Stimulated activated CD4-positive, alpha-beta T cell treated with anti-CD3 and anti-CD28 coated beads, Interleukin-15, amount 100 ng/mL, for 48 hours (primary cell): ENCODE data around the gene IGF2BP2.

ENCODE experiments used
- DNase-seq, 2 donors: peaks; one replicate each; pipeline ENCODE4 v3.0.0-alpha.2; 2020; ENCODE audit warnings: low read depth in 2 of 2

Gene IGF2BP2

DNA sequence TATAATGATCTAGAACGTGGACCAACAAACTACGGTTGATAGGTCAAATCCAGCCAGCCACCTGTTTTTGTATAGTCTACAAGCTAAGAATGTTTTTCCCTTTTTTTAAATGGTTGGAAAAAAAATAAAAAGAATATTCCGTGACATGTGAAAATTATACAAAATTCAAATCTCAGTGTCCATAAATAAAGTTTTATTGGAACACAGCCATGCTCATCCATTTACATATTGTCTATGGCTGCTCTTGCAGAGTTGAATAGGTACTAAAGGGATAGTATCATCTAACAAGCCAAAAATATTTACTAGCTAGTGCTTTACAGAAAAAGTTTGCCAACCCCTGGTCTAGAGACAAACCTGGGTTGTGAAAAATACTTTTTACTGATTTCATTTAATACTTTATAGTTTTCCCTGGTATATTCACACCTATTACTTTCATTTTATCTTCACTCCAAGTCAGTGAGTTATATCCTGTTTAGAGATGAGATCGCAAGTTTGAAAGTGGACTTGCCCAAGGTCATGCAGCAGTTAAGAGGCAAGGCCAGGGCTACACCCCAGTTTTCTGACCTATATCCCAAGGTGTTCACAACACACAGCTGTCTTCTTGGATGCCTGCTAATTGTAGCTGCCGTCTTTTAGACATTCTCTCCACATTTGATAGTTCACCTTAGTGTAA lies 58.4 kb downstream of the IGF2BP2 start:
- no peak for DNase-seq

DNA sequence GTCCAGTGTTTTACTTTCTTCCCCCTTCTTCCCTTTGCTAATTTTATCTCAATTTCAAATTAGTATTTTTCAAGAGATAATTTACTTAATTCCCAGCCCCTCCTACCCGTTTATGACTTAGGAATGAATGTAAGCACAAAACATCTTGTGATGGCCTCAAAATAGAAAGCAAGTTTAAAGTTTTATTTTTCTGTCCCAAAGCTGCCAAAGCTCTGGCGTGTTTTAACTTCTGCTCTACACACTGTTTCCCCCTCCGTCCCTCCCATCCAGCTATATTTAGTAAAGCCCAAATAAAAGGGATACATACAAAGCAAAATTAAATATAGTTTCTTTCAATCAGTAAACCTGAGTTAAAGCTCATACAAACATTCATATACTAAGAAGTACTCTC lies 59.9 kb downstream of the IGF2BP2 start:
- no peak for DNase-seq

DNA sequence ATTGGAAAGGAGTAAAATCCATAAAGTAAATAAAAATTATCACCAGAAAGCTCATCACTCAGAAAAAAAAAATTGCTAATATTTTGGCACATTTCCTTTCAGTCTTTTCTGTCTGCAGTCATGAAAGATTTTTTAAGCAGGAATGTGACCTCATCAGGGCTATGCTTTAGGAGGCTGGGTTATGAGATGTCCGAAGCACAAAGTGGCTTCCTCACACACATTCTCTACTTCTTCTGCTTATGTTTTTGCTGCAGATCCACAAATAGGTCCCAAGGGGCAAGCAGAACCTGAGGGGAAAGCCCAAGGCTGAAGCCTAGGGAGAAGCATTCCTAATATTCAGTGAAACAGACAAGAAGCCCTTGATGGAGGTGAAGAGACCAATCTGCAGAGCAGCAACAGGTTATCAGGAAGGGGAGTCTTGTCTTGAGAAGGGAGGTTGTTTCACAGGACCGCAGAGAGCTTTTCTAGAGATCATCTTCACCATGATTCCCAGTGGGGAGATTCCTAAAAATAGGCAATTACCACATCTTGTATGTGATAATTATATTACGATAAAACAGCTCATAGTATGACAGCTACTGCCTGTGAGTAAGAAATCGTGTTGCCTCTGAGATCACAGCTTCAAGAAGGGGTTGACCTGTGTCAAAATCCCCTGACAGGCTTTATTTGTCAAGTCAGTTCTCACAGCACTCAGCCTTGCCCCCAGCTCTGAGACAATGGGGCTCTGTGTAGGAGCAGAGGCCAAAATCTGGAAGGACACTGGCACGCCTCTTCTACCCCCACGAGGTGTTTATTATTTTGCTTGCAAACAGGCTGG lies 60.5 kb downstream of the IGF2BP2 start:
- DNase-seq = no peak

DNA sequence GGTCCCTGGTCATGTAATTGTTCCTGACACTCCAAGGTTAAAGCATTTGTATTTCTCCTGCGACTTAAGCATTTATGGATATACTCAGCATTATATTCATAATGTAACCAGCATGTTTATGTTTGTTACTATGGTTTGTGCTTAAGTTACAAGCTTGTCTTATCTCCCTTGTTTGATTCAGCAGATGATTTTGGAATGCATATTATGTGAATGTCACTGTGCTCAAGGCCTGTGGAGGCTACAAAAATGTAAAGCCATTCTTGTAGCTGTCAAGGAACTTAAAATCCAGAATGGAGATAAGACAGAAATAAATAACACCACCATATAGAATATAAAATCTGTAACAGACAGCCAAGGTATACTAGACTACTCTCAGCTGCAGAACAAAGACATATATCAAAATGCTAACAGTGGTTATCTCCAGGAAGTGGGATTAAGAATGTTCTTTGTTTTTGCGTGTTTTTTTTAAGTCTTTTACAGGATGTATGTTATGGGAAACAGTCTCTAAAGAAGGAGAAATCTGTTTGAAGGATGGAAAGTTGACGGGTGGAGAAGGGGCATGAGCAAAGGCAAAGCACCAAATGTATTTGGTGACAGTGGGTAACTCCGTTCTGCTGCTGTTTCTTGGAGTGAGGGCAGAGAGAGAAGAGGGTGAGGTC lies 61.4 kb downstream of the IGF2BP2 start:
- no peak for DNase-seq

DNA sequence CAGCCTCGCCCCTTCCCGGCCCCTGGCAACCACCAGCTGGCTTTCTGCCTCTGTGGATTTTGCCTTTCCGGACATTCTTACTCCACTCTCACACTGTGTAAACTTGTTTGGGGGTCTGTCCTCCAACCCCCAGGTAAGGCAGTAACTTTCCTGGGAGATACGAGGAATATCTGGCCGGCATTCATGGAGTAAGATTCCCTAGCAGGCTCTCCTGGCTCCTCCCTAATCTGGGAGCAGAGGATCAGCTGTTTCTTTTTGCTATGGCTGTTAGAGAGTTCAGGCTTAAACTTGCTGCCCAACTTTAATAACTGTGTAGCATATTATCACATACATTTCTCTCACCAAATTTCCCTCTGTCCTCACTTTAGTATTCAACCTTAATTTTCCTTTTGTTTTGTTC lies 64.3 kb downstream of the IGF2BP2 start:
- no peak for DNase-seq

DNA sequence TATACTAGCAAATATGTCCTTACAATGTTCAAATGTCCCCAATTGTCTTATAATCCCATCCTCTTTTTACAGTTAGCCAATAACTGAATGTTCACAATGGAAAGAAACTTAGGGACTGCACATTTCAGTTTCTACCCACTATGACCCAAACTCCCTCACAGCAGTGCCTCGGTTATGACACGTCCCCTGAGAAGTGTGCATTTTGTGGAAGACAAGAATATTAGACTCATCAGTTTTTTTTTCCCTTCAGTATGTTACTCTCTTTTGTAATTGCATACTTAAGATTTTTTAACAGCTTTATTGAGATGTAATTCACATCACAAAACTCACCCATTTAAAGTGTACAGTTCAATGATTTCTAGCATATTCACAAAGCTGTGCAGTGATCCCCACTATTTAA lies 64.8 kb downstream of the IGF2BP2 start:
- DNase-seq = no peak

DNA sequence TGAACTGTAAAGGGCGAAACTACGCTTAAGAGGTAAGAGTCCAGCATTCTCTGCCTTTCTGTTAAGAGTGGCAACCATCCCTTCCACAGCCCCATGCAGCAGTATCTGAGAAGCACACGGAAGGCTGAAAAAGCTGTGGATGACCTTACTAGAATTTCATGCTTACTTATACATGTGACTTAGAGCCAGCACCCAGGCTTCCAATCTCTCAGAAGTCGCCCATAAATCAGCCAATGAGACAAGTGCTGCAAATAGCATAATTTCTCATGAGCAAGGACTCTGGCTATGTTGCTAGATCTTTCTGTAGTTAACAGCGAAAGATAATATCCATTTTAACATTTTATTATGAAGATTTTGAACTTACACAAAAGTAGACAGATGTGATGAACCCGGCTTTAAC lies 65.3 kb downstream of the IGF2BP2 start:
- DNase-seq = no peak

DNA sequence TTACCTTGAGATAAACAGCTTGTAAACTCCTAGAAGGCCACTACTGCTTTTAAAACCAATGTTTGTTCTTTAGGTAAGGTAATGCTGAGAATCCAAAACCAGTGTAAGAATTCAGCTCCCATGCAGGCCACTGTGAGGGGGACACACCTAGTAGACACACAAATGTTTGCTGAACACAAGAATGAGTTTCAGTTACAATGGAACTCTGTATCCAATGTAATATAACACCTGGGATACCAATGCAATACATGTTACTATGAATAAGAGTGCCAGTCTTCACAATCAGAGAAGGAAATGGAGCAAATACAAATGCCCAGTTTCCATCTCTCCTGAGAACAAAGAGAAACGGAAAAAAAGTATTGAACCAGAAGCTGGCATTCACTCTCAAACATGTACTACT lies 65.9 kb downstream of the IGF2BP2 start:
- DNase-seq = no peak

DNA sequence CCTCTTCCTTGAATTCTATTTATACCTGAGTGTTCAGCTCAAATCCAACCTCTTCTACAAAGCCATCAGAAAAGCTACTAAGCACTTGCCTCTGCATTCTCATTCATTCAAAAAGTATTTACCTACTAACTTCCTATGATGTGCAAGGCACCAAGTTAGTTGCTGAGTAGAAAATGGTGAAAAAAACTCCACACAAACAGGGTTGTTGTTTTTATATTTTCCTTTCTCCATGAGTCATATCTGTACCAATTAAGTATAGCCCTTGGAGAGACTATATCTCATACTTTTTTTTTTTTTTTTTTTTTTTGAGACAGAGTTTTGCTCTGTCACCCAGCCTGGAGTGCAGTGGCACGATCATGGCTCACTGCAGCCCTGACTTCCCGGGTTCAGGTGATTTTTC lies 67.7 kb downstream of the IGF2BP2 start:
- DNase-seq = no peak

DNA sequence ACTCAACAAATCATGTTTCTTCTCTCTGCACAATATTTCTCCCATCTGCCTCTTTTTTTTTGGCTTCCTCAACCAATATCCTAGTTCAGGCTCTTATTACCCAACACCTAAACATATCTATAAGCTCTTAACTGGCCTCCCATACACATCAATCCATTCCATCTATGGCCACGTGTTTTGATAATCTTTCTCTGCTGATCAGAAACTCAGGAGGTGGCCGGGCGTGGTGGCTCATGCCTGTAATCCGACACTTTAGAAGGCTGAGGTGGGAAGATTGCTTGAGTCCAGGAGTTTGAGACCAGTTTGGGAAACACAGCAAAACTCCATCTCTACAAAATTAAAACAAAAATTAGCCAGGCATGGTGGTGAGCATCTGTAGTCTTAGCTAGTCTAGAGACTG lies 68.4 kb downstream of the IGF2BP2 start:
- DNase-seq = no peak

DNA sequence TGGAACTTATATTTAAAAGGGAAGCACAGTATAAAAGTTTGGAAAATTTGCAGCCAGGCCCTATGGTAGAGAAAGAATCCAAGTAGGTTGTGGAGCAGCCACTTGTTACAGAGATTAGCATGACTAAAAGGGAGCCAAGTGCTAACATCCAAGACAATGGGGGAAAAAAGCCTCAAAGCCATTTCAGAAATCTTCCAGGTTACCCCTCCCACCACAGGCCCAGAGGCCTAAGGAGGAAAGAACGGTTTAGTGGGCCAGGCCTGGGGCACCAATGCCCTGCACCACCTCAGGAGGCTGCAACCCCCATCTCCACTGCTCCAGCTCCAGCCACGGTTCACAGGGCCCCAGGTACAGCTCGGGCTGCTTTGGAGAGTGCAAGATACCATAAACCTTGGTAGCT lies 69.9 kb downstream of the IGF2BP2 start:
- DNase-seq = no peak

DNA sequence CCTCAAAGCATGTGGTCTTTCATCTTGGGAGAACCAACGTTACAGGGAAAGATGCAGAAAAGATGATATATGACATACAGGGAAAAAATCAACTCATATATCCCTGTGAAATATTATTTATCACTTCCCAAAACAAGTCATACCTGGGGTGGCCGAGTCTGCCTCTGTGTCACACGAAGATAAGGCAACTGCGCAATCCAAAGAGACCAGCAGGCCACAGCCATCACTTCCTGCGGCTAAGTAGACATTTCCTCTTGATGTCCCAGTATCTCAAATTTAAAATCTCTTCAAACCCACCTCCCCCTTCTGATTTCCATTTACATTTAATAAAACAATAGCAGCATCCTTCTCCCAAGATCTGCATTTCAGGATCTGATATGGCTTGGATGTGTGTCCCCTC lies 71.5 kb downstream of the IGF2BP2 start:
- DNase-seq = no peak

DNA sequence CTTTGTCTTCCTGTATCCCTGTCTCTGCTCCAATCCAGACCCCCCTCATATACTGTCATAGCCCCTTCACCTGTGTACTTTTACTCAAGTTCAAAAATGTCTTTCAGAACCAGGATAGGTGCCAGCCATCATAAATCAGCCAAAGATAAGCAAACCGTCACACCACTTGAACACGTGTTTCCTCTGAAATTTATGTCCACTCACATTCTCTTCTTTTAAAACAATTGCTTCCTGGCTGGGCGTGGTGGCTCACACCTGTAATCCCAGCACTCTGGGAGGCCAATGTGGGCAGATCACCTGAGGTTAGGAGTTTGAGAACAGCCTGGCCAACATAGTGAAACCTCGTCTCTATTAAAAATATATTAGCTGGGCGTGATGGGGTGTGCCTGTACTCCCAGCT lies 74.1 kb downstream of the IGF2BP2 start:
- no peak for DNase-seq

DNA sequence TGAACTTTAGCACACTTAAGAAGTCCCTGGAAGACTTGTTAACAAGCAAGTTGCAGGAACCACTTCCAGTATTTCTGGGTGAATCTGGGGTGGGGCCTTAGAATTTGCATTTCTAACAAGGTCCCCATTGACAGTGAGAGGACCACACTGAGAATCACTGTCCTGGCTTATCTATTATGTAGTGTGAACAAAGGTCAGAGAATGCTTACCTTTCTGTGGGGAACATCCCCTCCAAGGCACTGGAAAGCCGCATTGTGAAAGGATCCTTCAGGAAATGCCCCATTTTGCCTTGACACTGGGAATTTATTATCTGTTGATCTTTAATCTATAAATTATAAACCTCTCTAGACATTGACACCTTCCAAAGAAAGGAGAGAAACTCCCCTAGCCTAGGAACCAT lies 74.8 kb downstream of the IGF2BP2 start:
- DNase-seq = no peak

DNA sequence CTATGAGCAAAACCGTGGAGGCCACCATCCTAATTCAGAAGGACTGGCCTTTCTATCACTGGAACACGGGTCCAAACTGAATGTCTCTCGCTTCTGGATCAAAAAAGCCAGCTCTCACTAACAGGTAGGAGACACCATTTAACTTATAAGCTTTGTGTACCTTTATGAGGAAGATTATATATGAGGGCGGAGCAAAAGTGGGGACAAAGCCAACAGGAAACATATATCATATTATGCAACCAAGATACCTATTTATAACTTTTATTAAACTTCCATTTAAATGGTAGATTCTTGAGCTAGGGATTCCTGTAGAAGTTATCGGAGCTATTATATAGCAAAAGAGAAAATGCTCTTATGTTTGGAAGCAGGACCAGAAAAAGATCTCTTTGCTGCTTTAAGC lies 78.4 kb downstream of the IGF2BP2 start:
- DNase-seq = no peak

DNA sequence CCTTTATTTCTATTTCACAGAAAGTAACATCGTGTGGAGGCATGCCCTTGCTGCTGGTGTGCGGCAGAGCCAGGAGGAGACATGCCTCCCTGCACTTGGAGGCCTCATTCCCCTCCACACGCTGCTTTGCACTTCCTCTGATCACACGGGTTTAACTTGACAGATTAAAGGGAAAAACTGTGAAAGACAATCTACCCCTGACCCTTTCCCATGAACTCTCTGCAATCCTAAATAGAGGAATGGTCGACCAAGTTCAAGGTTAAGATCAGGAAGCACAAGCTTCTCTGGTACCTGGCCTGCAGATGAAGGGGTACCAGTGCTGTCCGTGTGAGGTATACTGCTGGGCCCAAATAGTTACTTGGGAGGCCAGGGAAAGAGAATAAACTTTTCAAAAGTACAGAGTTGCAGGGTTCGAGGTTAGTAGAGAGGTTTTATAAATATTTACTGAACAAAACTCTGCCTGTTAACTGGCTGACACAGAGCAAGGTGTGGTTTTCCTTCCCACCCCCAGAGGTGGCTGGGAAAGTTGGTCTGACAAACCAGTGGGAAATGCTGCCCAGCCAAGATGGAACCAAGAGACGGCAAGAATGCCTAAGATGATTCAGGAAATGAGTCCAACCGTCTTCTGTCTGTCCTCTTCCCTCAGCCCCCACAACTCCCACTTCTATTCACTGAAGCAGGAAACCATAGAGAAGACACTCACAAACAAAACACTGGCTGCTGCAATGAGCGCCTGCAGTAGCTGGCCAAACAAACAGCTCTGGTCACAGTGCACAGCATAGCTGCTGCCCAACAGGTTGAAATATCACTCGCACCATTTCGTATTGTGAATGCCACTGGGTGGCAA lies 79.6 kb downstream of the IGF2BP2 start:
- no peak for DNase-seq

DNA sequence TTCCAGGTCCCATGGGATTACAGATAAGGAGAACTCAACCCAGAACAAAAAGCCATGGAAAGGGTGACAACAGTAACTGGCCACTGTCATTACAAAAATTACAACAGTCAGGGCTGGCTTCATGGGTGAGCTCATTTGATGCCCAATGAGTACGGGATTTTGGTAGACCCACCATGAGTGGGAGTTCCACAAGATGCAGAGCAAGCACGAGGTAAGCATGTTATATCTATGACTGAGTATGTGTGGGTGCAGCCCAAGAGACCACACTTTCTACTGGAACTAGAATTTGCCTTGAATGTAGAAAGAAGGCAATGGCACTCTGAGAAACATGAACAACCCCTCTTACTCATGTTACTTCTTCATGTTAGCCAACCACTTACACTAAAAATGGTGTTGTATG lies 83.3 kb downstream of the IGF2BP2 start:
- no peak for DNase-seq

DNA sequence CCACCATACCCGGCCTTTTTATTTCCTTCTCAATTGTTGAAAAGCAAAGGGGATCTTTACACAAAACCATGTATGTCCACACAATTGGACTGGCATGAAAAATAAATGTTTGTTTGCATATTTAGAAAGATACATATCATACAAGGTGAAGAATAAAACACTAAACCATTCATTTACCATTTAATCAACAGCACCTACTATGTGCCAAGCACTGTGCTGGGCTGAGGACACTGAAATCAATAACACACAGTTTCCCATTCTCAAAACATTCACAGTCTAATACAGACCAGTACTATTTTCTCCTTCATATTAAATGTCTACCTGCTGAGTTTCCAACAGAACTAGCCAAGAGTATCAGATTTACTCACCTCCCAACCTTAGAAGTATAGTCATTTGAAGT lies 84.7 kb downstream of the IGF2BP2 start:
- no peak for DNase-seq

DNA sequence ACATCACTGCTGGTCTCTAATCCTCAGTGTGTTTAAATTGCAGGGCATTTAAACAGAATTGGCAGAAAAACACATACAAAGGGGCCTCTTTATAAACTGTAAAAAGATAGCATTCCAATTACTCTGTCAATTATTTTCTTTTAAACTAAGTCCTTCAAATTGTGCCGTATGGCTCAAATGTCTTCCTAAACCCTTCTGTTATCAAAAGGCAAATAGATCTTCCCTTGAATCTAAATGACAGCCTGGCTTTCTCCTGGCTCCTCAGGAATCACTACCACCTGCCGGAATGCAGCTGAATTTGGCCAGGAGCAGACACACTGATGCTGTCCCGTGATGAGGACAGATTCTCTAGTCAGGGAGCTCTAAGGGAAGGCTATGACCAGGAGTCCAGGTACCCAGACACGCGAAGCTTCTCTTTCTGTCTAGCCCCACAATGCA lies 85.6 kb downstream of the IGF2BP2 start:
- no peak for DNase-seq

DNA sequence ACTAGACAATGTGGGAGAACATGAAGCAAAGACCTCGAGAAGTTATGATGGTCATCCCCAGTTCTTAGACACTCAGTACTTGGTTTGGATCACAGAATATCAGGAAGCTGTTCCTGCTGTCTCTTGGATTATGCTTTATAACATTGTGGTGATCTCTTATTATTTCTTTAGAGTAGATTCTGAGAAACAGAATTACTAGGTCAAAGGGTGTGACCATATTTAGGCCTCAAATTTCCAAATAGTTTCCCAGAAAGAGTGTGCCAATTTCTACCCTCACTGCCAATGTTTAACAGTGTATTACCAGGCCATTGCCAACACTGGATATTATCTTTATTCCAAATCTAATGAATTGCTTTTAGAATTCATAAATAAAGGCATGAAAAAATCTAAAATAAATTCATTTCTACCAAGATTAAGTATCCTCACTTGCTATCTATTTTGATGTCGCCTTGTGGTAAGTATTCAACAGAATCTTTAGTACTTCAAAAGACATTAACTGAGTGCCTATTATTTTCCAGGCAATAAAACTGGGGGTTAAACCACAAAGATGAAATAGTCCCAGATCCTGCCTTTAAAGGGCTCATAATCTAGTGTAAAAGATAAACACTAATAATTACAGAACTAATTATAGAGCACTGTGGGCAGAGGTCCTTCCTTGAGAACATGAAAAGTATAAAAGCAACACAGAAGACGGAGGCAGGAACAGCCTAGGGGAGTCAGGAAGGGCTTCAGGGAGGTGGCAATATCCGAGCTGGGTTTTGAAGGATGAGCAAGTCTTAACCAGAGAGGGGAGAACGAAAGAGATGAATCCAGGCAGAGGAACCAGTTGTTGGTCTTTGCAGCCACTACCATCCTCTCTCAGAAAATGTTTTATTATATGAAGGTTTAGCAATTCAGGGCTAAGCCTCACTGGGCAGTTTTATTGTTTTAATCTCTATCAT lies 86.8 kb downstream of the IGF2BP2 start:
- DNase-seq = no peak

DNA sequence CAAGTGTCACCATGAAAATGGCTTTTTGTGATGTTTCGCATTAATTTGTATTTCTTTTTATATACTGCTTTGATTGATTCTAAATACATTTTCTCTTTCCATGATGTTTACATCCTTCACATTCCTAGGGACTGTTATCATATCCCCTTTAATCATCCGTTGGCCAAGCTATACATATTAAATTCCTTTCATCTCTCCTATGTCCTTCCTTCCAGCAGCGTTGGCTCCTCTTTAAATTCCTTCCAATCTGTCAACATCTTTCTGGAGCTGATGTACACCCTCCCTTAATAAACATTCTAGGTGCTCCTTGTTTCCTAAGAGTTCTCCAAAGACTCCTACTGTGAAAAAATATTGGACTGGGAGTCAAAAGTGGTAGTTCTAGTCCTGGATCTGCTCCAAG lies 87.8 kb downstream of the IGF2BP2 start:
- DNase-seq = no peak
